Adrenal gland (tissue), 5 donors: ENCODE data around the gene CCDC136.

Source experiments
- CTCF ChIP-seq, 6 experiments: fragments of 450-650 bp in 4 of 6; fragments of 200-600 bp in 2 of 6; sonication (generic) in 1 of 6; IDR thresholded peaks; 1 replicate in 5 of 6; 2 replicates in 1 of 6; pipeline versions ENCODE4 v1.5.1 to v1.8.0; 2016 to 2021; ENCODE audit warnings: antibody characterized with exemption in 6 of 6, mild to moderate bottlenecking in 2 of 6, moderate library complexity in 1 of 6
- POLR2A ChIP-seq, 2 donors: fragments of 450-650 bp; IDR thresholded peaks; one replicate each; pipeline ENCODE4 v1.6.1; 2017; ENCODE audit warnings: antibody characterized with exemption in 2 of 2, mild to moderate bottlenecking in 2 of 2, moderate library complexity in 1 of 2
- donor health status: DM: no; HTN: no; CAD: no.

GRCh38 chr7:128826512-128826911, 34.7 kb downstream of the CCDC136 start:
- no peak for TF ChIP-seq CTCF (IDR thresholded peaks at IDR 0.05)
- no peak for TF ChIP-seq POLR2A (IDR thresholded peaks at IDR 0.05)
